Measurements from ENCODE around the gene BCR.

BCR gene

GRCh38 chr22:23240639-23241389, 60.5 kb downstream of the BCR start:
- DNase-seq (ENCODE audit: low read depth) = peak; percentile 17
- TF ChIP-seq CTCF (IDR thresholded peaks at IDR 0.05; ENCODE audit: insufficient read depth, low read depth, low read length, missing control alignments) = no peak
- no peak overlapping the region for H3K4me3 ChIP-seq (ENCODE audit: low read depth, low read length)

GRCh38 chr22:23241562-23242472, 61.5 kb downstream of the BCR start:
- no peak for DNase-seq (ENCODE audit: low read depth)
- no peak for TF ChIP-seq CTCF (IDR thresholded peaks at IDR 0.05; ENCODE audit: insufficient read depth, low read depth, low read length, missing control alignments)
- no peak overlapping the region for H3K4me3 ChIP-seq (ENCODE audit: low read depth, low read length)

GRCh38 chr22:23242473-23243001, 62.2 kb downstream of the BCR start:
- DNase-seq (ENCODE audit: low read depth) = no peak
- no peak overlapping the region for H3K4me3 ChIP-seq (ENCODE audit: low read depth, low read length)
- TF ChIP-seq CTCF (IDR thresholded peaks at IDR 0.05; ENCODE audit: insufficient read depth, low read depth, low read length, missing control alignments) = no peak

DNA sequence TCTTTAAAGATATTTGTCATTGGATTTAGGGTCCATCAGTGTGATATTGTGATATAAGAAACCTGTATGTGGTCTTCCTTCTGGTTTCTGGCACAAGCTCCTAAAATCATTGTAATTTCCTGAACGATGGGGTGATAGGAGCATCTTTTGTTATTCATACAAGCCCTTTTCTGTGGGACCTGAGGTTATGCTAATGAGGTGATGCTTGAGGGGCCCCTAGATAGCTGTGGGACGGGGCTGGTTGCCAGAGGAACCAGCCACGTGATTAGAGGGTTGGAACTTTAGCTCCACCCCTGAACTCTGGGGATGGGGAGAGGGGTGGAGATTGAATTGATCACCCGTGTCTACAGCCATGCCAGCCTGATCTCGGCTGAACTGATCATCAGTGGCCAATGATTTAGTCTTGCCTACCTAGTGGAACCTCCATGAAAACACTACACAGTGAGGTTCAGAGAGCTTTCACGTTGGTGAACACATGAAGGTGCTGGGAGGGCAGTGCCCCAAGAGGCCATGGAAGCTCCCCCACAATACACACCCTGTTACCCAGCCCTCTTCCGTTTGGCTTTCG, 62.8 kb downstream of the BCR start:
- DNase-seq (ENCODE audit: low read depth) = peak; percentile 60
- no peak overlapping the region for H3K4me3 ChIP-seq (ENCODE audit: low read depth, low read length)
- TF ChIP-seq CTCF (IDR thresholded peaks at IDR 0.05; ENCODE audit: insufficient read depth, low read depth, low read length, missing control alignments) = no peak

- DNase-seq (ENCODE audit: low read depth) = no peak
- no peak overlapping the region for H3K4me3 ChIP-seq (ENCODE audit: low read depth, low read length)
- no peak for TF ChIP-seq CTCF (IDR thresholded peaks at IDR 0.05; ENCODE audit: insufficient read depth, low read depth, low read length, missing control alignments)
Observed at GRCh38 chr22:23243859-23244689, 63.8 kb downstream of the BCR start.

- no peak for TF ChIP-seq CTCF (IDR thresholded peaks at IDR 0.05; ENCODE audit: insufficient read depth, low read depth, low read length, missing control alignments)
- H3K4me3 ChIP-seq (ENCODE audit: low read depth, low read length) = no peak overlapping the region
- DNase-seq (ENCODE audit: low read depth) = no peak
Observed at GRCh38 chr22:23244690-23245044, 64.4 kb downstream of the BCR start.

Data from GM12865 (cell line).